ENCODE measurements around the gene RAP1GAP2.

- no peak for TF ChIP-seq CTCF (IDR thresholded peaks at IDR 0.05)
- TF ChIP-seq POLR2A (IDR thresholded peaks at IDR 0.05) = no peak
These were observed 219.7 kb downstream of the RAP1GAP2 start for GRCh38 chr17:3015890-3016289.

All from Peyer's patch (tissue), 4 donors.